Smooth muscle cell (in vitro differentiated cells): ENCODE data around the gene KLHL17. TPM values are rescaled to one million over a fixed set of nuclear protein-coding genes. Genes with fewer than 3 reads are reported as not detected.

Experiments
- DNase-seq: peaks from one replicate; lab custom pipeline; 2025; ENCODE audit not compliant: unreplicated experiment; lab: John Stamatoyannopoulos, UW
- H2AFZ ChIP-seq: fragments of 200-600 bp; sonication (generic); 2 replicates; pipeline ENCODE4 v1.6.0; 2016; ENCODE audit warnings: antibody characterized with exemption, low read depth, mild to moderate bottlenecking
- H3F3A ChIP-seq: fragments of 200-600 bp; sonication (generic); 2 replicates; pipeline ENCODE4 v1.6.0; 2017; ENCODE audit warnings: antibody characterized with exemption, low read depth
- H3K27ac ChIP-seq: fragments of 200-600 bp; sonication (generic); 2 replicates; pipeline ENCODE4 v1.5.1; 2016; ENCODE audit warnings: low read depth, mild to moderate bottlenecking
- H3K27me3 ChIP-seq: fragments of 200-600 bp; sonication (generic); 2 replicates; pipeline ENCODE4 v1.6.1; 2016; ENCODE audit warnings: low read depth, mild to moderate bottlenecking
- H3K36me3 ChIP-seq: fragments of 200-600 bp; sonication (generic); 2 replicates; pipeline ENCODE4 v1.5.1; 2016; ENCODE audit warnings: low read depth
- H3K4me1 ChIP-seq: fragments of 200-600 bp; sonication (generic); 2 replicates; pipeline ENCODE4 v1.5.1; 2016; ENCODE audit warnings: low read depth
- H3K4me2 ChIP-seq: fragments of 200-600 bp; sonication (generic); 2 replicates; pipeline ENCODE4 v1.6.0; 2016; ENCODE audit warnings: mild to moderate bottlenecking
- H3K4me3 ChIP-seq: fragments of 200-600 bp; sonication (generic); 2 replicates; pipeline ENCODE4 v1.5.1; 2016; ENCODE audit warnings: mild to moderate bottlenecking
- H3K79me2 ChIP-seq: fragments of 200-600 bp; sonication (generic); 2 replicates; pipeline ENCODE4 v1.6.0; 2016; ENCODE audit warnings: low read depth, mild to moderate bottlenecking
- H3K9ac ChIP-seq: fragments of 200-600 bp; sonication (generic); 2 replicates; pipeline ENCODE4 v1.6.0; 2016; ENCODE audit warnings: low read depth
- H3K9me3 ChIP-seq: fragments of 200-600 bp; sonication (generic); replicated peaks from 2 replicates; pipeline ENCODE4 v1.5.1; 2016; ENCODE audit warnings: low read depth
- H4K20me1 ChIP-seq: fragments of 200-600 bp; sonication (generic); 2 replicates; pipeline ENCODE4 v1.6.0; 2016; ENCODE audit warnings: low read depth
- WGBS: methylation state at CpG from one replicate; pipeline ENCODE4 v1.1.7; 2016; ENCODE audit warnings: low lambda C conversion rate; 5-methylcytosine and 5-hydroxymethylcytosine counted together
- polyA plus RNA-seq: library from polyadenylated mRNA; unstranded; fragments of >200 nt; fragmentation: Nextera tagmentation; extraction: Ambion mirVana; gene quantifications from 2 replicates; pipeline ENCODE4 v1.2.1, GENCODE V29; 2016
- total RNA-seq: library from RNA; depleted of rRNA; stranded (reverse); fragments of >200 nt; gene quantifications from 2 replicates; pipeline ENCODE4 v1.2.3, GENCODE V29; 2014
- TF ChIP-seq, protein P1 (sequence below): fragments of 200-600 bp; sonication (generic); IDR thresholded peaks from 2 replicates; pipeline ENCODE4 v1.5.1; 2017; ENCODE audit warnings: borderline replicate concordance, mild to moderate bottlenecking, antibody characterized with exemption; ENCODE audit not compliant: insufficient read depth, poor library complexity, severe bottlenecking

Gene KLHL17
- total and polyA plus RNA-seq, 2 experiments from 2014 or later = 10.2 to 29.9 TPM

- WGBS = 95% methylated on average over 7 of the region's 7 CpGs
- H3K4me1 ChIP-seq = no peaks in the 10 kb centered on the region
- no peak overlapping the region for H3K9ac ChIP-seq
- no peaks in the 10 kb centered on the region for H3F3A ChIP-seq
- H3K4me2 ChIP-seq = no peak overlapping the region
- DNase-seq = no peak
- H3K36me3 ChIP-seq = no peaks in the 10 kb centered on the region
- TF ChIP-seq, protein P1, sequence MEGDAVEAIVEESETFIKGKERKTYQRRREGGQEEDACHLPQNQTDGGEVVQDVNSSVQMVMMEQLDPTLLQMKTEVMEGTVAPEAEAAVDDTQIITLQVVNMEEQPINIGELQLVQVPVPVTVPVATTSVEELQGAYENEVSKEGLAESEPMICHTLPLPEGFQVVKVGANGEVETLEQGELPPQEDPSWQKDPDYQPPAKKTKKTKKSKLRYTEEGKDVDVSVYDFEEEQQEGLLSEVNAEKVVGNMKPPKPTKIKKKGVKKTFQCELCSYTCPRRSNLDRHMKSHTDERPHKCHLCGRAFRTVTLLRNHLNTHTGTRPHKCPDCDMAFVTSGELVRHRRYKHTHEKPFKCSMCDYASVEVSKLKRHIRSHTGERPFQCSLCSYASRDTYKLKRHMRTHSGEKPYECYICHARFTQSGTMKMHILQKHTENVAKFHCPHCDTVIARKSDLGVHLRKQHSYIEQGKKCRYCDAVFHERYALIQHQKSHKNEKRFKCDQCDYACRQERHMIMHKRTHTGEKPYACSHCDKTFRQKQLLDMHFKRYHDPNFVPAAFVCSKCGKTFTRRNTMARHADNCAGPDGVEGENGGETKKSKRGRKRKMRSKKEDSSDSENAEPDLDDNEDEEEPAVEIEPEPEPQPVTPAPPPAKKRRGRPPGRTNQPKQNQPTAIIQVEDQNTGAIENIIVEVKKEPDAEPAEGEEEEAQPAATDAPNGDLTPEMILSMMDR = no peak
- H3K27me3 ChIP-seq = no peaks in the 10 kb centered on the region
- H3K9me3 ChIP-seq = no peaks in the 10 kb centered on the region
- peaks cover 7% of the 10 kb centered on the region for H3K79me2 ChIP-seq
- peaks cover 41% of the 10 kb centered on the region for H4K20me1 ChIP-seq
- H3K4me3 ChIP-seq = no peak overlapping the region
- H2AFZ ChIP-seq = no peak overlapping the region
- H3K27ac ChIP-seq = no peak overlapping the region
Measured at GRCh38 chr1:952603-953002, 7.8 kb upstream of the KLHL17 start.

- Histone ChIP-seq H3K9ac (no peak overlapping the region), H3K4me3 (no peak overlapping the region), H3K79me2 (peaks cover 18% of the 10 kb centered on the region), H3K36me3 (no peaks in the 10 kb centered on the region), H3K4me2 (no peak overlapping the region), H3F3A (no peaks in the 10 kb centered on the region), H3K4me1 (peaks cover 6% of the 10 kb centered on the region), H3K27ac (no peak overlapping the region), H4K20me1 (peaks cover 43% of the 10 kb centered on the region), H3K27me3 (no peaks in the 10 kb centered on the region), H2AFZ (no peak overlapping the region), H3K9me3 (no peaks in the 10 kb centered on the region)
- DNase-seq = no peak
- WGBS = 95% methylated on average over 28 of the region's 32 CpGs
- TF ChIP-seq, protein P1 = no peak
Measured at GRCh38 chr1:953524-954320, 6.7 kb upstream of the KLHL17 start.

DNA sequence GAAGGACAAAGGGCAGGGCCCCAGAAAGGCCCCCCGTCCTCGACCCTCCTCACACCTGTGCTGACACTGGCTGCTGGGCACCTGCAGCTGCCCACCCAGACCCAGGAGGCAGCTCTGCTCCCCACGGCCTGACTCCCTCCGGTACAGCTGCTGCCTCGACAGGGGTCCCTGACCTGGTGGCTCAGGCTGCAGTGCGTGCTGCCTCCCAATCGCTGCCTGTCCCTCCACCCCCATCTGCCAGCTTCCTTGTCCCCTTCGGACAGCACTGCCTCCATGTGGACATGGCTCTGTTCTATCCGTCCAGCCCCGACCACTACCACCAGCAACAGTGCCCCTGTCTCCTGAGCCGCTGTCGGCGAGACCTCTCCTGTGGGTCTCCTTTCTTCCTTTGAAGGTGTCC, 5.5 kb upstream of the KLHL17 start:
- TF ChIP-seq, protein P1 = no peak
- Histone ChIP-seq H3K4me1 (peaks cover 6% of the 10 kb centered on the region), H3K27me3 (no peaks in the 10 kb centered on the region), H3K4me2 (no peak overlapping the region), H2AFZ (no peak overlapping the region), H3K36me3 (no peaks in the 10 kb centered on the region), H3K4me3 (no peak overlapping the region), H3K79me2 (peaks cover 21% of the 10 kb centered on the region), H3F3A (no peaks in the 10 kb centered on the region), H4K20me1 (peaks cover 33% of the 10 kb centered on the region), H3K27ac (no peak overlapping the region), H3K9ac (no peak overlapping the region), H3K9me3 (no peaks in the 10 kb centered on the region)
- DNase-seq = no peak
- WGBS = over 99% methylated on average over 13 of the region's 13 CpGs

DNA sequence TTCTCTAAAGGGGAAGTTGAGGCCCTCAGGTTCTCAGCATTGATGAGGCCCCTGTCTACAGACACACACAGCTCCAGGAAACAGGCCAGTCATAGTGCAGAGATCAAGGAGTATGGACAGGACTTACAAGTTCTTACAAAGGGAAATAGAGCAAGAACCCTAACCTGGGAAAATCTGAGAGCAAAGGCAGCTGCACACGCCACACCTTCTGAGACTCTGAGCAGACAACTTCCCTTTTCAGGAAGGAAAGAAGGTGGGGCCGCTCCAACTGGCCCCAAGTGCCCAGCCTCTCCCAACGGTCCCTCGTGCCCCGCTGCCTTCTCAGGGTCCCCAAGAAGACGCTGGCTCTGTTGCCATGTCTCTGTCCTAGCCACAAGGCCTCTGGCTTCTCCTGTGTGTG, 4.9 kb upstream of the KLHL17 start:
- Histone ChIP-seq H3K9ac (no peak overlapping the region), H3K9me3 (no peaks in the 10 kb centered on the region), H2AFZ (no peak overlapping the region), H3K79me2 (peaks cover 21% of the 10 kb centered on the region), H4K20me1 (peaks cover 28% of the 10 kb centered on the region), H3K4me3 (no peak overlapping the region), H3K27me3 (no peaks in the 10 kb centered on the region), H3F3A (no peaks in the 10 kb centered on the region), H3K36me3 (no peaks in the 10 kb centered on the region), H3K4me2 (no peak overlapping the region), H3K27ac (no peak overlapping the region), H3K4me1 (peaks cover 6% of the 10 kb centered on the region)
- 100% methylated on average over 5 of the region's 6 CpGs for WGBS
- TF ChIP-seq, protein P1 = no peak
- DNase-seq = no peak
